SJCRH30 (cell line): ENCODE data around the gene BAZ1B. TPM values are rescaled to one million over a fixed set of nuclear protein-coding genes. Genes with fewer than 3 reads are reported as not detected.
"Not testable (repeated sequence)": the region's sequence is repeated elsewhere in the genome, so short reads cannot be mapped to it uniquely, and the experiment has no call there.

ENCODE experiments used
- DNase-seq, 2 experiments: peaks; one replicate each; pipeline ENCODE4 v3.0.0-alpha.2; 2015 to 2020
- H3K27ac ChIP-seq: fragments of 250-450 bp; sonication (Bioruptor Pico); 2 replicates; pipeline ENCODE4 v1.5.1; 2020; ENCODE audit warnings: mild to moderate bottlenecking, moderate library complexity
- H3K27me3 ChIP-seq: fragments of 250-450 bp; sonication (Bioruptor Pico); 2 replicates; pipeline ENCODE4 v1.5.1; 2020; ENCODE audit warnings: mild to moderate bottlenecking, moderate library complexity
- H3K36me3 ChIP-seq: fragments of 250-450 bp; sonication (Bioruptor Pico); 2 replicates; pipeline ENCODE4 v1.5.1; 2020; ENCODE audit warnings: mild to moderate bottlenecking, moderate library complexity
- H3K4me1 ChIP-seq: fragments of 250-450 bp; sonication (Bioruptor Pico); 2 replicates; pipeline ENCODE4 v1.5.1; 2020; ENCODE audit warnings: mild to moderate bottlenecking, moderate library complexity
- H3K4me3 ChIP-seq: fragments of 250-450 bp; sonication (Bioruptor Pico); 2 replicates; pipeline ENCODE4 v1.5.1; 2020; ENCODE audit warnings: mild to moderate bottlenecking, moderate library complexity
- H3K9me3 ChIP-seq: fragments of 250-450 bp; sonication (Bioruptor Pico); replicated peaks from 2 replicates; pipeline ENCODE4 v1.5.1; 2020; ENCODE audit warnings: mild to moderate bottlenecking, moderate library complexity
- total RNA-seq: library from RNA; depleted of rRNA; stranded (reverse); fragments of >200 nt; shearing (Covaris generic); gene quantifications from 2 replicates; pipeline ENCODE4 v1.2.3, GENCODE V29; 2014; rRNA removed

The BAZ1B gene, protein sequence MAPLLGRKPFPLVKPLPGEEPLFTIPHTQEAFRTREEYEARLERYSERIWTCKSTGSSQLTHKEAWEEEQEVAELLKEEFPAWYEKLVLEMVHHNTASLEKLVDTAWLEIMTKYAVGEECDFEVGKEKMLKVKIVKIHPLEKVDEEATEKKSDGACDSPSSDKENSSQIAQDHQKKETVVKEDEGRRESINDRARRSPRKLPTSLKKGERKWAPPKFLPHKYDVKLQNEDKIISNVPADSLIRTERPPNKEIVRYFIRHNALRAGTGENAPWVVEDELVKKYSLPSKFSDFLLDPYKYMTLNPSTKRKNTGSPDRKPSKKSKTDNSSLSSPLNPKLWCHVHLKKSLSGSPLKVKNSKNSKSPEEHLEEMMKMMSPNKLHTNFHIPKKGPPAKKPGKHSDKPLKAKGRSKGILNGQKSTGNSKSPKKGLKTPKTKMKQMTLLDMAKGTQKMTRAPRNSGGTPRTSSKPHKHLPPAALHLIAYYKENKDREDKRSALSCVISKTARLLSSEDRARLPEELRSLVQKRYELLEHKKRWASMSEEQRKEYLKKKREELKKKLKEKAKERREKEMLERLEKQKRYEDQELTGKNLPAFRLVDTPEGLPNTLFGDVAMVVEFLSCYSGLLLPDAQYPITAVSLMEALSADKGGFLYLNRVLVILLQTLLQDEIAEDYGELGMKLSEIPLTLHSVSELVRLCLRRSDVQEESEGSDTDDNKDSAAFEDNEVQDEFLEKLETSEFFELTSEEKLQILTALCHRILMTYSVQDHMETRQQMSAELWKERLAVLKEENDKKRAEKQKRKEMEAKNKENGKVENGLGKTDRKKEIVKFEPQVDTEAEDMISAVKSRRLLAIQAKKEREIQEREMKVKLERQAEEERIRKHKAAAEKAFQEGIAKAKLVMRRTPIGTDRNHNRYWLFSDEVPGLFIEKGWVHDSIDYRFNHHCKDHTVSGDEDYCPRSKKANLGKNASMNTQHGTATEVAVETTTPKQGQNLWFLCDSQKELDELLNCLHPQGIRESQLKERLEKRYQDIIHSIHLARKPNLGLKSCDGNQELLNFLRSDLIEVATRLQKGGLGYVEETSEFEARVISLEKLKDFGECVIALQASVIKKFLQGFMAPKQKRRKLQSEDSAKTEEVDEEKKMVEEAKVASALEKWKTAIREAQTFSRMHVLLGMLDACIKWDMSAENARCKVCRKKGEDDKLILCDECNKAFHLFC (N-terminal part only)
- total RNA-seq = 128 and 139 TPM in 2 replicates

DNA sequence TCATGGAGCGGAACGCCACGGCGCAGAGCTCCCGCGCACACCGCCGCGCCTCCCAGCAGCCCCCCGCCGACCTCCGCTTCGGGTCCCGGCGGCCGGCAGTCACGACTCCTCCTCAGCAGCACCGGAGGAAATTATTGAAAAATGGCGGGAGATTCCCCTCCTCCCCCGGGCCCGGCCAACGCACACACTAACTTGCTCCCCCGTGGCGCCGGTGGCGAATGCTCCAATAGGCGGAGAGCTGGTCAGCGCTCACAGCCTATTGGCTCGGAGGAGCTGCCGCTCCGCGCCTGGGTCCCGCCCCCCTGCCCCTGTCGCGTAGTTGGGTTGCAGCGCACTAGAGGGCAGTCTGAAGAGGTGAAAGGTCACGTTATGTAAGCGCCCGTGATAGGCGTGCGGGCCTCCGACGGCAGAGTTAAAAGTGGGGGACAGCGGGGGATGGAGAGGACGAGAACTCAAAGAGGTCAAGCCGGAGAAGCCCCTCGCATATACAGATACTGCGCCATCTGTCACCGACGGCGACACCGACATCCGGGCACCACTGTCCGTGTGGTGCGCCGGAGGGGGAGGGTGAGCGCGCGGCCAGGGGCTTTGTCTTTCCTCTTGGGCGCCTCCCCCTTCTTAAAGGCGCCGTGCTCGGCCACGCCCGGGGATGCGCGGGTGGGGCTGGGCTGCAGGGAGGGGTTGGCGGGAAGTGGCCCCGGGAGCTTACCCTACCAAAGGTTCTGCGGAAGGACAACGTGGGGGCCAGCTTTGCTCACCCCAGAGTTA lies at the start of gene BAZ1B:
Gene BAZ1B (minus strand): TSS at position 189 of the 768 bp plus-strand sequence. CDS start 360 bp downstream, outside the sequence.
- peaks cover 28% of the 10 kb centered on the region for H3K36me3 ChIP-seq
- no peaks in the 10 kb centered on the region for H3K9me3 ChIP-seq
- H3K4me1 ChIP-seq = peaks cover 9% of the 10 kb centered on the region
- H3K4me3 ChIP-seq = peak within 1 kb of the TSS; percentile 74
- no peaks in the 10 kb centered on the region for H3K27me3 ChIP-seq
- H3K27ac ChIP-seq = peak within 1 kb of the TSS; percentile 90
- peak; percentile 99 for DNase-seq

DNA sequence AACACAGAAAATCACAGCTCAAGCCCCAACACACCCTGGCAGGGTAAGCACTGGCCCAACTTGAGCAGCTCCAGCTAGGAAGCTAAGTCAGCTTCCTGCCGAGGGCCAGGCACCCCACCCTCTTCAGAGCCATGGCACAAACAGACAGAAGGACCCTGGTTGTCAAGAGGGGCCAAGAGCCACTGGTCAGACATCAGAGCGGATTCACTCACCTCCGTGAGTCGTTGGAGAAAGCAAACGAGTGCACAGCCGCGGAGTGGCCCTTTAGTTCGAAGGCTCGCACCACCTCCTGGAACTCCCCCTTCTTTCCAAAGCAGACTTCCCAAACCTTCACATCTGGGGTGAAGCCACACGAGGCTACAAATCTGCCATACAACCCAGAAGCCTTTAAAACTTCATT lies 48.9 kb upstream of the BAZ1B start:
- Histone ChIP-seq H3K36me3 (peaks cover 58% of the 10 kb centered on the region), H3K9me3 (no peaks in the 10 kb centered on the region), H3K4me3 (no peak overlapping the region), H3K27ac (no peak overlapping the region), H3K27me3 (no peaks in the 10 kb centered on the region), H3K4me1 (peaks cover 5% of the 10 kb centered on the region)
- DNase-seq = no peak

DNA sequence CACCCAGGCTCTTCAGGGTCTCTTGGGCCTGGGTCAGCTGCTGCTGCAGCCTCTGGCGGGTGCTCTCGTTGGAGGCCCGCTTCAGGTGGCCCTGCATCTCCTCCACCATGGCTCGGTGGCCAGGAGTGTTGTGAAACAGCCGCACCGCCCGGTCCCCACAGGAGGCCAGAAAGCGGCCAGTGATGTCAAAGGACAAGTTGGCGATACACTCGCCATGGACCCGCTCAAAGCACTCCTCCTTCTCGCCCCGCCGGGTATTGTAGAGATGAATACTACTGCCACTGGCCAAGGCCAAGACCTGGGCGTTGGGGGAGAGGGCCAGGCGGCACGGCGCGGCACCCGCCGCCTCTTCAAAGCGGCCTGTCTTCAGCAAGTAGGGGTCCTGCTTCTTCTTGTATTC lies 48.4 kb upstream of the BAZ1B start:
- Histone ChIP-seq H3K4me3 (no peak overlapping the region), H3K4me1 (peaks cover 5% of the 10 kb centered on the region), H3K27ac (no peak overlapping the region), H3K9me3 (no peaks in the 10 kb centered on the region), H3K27me3 (no peaks in the 10 kb centered on the region), H3K36me3 (peaks cover 54% of the 10 kb centered on the region)
- no peak for DNase-seq

DNA sequence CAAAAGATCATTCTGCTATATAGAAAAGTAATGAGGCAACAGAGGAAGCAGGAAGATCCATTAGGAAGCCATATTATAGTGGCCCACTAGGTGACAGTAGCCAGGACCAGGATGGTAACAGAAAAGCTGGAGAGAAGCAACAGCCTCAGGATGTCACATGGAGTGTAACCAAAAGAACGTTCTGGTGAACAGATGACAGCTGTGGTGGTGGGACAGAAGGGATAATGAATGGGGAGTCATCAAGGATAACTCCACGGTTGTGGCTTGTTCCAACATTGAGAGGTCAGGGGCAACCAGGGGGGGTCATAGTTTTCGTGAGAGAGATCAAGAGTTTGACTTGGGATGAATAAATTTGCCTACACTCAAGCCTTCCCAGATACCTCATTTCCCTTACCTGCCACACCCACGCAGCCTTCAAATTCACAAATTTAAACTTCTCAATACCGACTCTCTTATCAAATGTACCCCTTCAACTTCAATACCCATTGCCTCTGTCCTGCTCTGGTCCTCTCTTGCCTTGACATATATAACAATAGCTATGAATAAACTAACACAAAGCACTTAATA lies 47.0 kb upstream of the BAZ1B start:
- Histone ChIP-seq H3K4me3 (no peak overlapping the region), H3K4me1 (peaks cover 7% of the 10 kb centered on the region), H3K36me3 (peaks cover 50% of the 10 kb centered on the region), H3K27me3 (no peaks in the 10 kb centered on the region), H3K27ac (no peak overlapping the region), H3K9me3 (no peaks in the 10 kb centered on the region)
- DNase-seq = no peak

DNA sequence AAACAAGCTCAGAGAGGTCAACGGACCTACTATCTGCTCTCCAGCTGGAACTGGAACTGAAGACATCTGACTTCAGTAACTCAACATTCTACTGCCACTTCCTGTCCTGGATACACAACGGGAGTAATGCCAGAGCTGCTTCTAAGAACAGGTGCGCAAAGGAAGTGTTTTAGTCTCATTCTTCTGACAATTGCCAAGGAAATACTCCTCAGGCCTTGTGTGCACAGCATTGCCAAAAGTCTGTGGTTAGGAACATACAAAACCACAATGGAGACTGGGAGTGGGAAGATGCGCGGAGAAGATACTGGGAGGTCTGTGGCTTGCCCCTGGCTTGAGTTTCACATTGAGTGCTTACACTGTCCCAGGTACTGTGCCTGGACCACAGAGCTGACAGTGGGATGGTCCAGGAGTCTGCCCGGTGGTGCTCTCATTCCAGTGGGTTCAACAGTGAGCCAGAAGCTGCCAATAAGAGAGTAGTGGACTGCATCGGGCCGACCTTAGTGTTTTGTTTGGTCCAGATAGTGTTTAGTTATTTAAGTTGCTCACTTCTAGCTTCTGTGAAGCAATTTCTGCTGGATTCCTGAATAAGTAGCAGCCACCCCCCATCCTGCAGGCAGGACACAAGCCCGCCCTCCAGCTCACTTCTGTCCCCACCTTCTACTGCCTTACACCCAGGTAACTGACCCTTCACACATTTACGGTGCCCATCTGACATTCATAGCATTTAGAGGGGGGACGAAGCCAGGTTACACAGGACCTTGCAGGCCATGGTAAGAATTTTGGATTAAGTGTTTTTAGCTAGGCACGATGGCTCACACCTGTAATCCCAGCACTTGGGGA lies 46.0 kb upstream of the BAZ1B start:
- DNase-seq = peak; percentile 35 to 62
- Histone ChIP-seq H3K4me1 (peaks cover 12% of the 10 kb centered on the region), H3K27ac (no peak overlapping the region), H3K36me3 (peaks cover 40% of the 10 kb centered on the region), H3K4me3 (no peak overlapping the region), H3K27me3 (no peaks in the 10 kb centered on the region), H3K9me3 (no peaks in the 10 kb centered on the region)

DNA sequence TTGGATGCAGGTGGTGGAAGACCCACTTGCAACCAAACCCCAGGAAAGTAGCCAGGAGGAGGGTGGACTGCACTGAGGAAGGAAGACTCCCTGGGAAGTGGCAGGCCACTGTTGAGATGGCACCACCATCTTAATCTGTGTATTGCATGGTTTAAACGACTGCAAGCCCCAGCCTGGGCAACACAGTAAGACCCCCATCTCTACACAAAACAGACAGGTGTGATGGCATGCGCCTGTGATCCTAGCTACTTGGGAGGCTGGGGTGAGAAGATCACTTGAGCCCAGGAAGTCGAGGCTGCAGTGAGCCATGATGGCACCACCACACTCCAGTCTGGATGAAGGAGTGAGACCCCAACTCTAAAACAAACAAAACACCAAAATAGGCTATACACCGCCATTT lies 45.0 kb upstream of the BAZ1B start:
- peaks cover 12% of the 10 kb centered on the region for H3K4me1 ChIP-seq
- H3K36me3 ChIP-seq = peaks cover 31% of the 10 kb centered on the region
- no peak for DNase-seq
- H3K4me3 ChIP-seq = no peak overlapping the region
- no peaks in the 10 kb centered on the region for H3K9me3 ChIP-seq
- H3K27ac ChIP-seq = no peak overlapping the region
- no peaks in the 10 kb centered on the region for H3K27me3 ChIP-seq

DNA sequence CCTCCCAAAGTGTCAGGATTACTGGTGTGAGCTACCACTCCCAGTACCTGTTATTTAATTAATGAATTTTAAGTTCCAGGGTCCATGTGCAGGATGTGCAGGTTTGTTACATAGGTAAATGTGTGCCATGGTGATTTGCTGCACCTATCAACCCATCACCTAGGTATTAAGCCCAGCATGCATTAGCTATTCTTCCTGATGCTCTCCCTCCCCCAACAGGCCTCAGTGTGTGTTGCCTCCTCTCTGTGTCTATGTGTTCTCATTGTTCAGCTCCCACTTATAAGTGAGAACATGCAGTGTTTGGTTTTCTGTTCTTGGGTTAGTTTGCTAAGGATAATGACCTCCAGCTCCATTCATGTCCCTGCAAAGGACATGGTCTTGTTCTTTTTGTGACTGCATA lies 44.3 kb upstream of the BAZ1B start:
- not testable (repeated sequence) for H3K9me3 ChIP-seq, H3K27me3 ChIP-seq, H3K27ac ChIP-seq, DNase-seq, H3K4me3 ChIP-seq
- Histone ChIP-seq H3K4me1 (peaks cover 12% of the 10 kb centered on the region), H3K36me3 (peaks cover 26% of the 10 kb centered on the region)

DNA sequence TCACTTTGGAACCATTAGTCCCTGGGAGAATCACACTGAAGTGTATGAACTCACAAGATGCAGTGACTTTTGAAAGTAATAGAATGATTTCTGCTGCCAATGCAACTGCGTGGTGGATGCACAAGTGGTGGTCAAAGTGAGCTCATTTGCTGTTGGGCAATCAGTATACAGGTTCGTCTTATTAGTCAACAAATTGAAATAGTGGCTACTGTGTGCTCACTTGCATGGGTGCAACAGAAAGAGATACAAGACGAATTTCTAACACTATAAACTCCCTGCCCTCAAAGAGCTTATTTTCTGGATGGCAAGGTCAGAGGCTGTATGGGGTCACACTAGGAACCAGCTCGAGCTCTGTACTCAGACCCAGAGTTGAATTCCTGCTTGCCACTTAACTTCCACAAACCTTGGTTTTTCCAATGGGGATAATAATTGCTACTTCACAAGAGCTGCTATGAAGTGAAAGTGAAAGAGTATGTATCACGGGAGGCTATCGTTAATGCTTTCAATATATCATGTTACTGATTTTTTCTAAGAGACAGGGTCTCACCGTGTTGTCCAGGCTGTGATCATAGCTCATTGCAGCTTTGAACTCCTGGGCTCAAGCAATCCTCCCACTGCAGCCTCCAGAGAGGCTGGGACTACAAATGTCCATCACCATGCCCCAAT lies 43.7 kb upstream of the BAZ1B start:
- H3K27ac ChIP-seq = no peak overlapping the region
- no peak overlapping the region for H3K4me3 ChIP-seq
- no peak for DNase-seq
- peaks cover 20% of the 10 kb centered on the region for H3K36me3 ChIP-seq
- no peaks in the 10 kb centered on the region for H3K27me3 ChIP-seq
- H3K4me1 ChIP-seq = peaks cover 12% of the 10 kb centered on the region
- H3K9me3 ChIP-seq = no peaks in the 10 kb centered on the region

DNA sequence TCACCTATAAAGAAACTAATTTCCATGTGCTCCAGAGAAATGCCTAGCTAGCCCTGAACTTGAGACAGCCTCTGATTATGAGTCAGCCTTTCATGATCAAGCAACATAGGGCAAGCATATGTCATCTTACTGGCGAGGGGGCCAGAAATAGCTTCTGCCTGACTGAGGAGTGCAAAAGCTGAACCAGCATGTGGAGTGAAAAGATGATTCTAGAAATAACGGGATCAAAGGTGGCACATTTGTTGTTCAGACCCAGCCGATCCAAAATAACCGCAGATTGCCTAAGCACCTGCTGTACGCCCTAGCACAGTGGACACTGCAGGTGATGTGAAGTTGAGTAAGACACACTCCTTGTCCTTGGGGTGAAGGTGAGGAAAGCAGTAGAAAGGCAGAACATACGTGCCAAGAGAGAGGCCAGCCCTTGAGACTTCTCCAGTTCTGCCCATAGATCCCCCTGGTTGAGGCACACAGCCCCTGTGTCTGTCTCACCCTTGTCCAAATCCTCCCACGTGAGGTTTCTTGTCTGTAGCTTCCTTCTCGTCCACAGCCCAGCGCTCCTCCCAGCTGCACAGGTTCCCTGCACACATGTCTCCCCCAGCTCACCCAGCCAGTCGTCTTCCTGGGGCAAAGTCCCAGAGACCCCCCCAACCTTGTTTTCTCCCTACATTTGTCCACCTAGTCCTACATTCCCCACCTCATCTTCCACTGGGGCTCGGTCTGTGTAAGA lies 38.2 kb upstream of the BAZ1B start:
- Histone ChIP-seq H3K9me3 (no peaks in the 10 kb centered on the region), H3K27ac (no peak overlapping the region), H3K27me3 (no peaks in the 10 kb centered on the region), H3K4me3 (no peak overlapping the region), H3K4me1 (peaks cover 11% of the 10 kb centered on the region; the same call in 1 of the 2 replicates), H3K36me3 (no peaks in the 10 kb centered on the region)
- peak; percentile 26 to 43 for DNase-seq

DNA sequence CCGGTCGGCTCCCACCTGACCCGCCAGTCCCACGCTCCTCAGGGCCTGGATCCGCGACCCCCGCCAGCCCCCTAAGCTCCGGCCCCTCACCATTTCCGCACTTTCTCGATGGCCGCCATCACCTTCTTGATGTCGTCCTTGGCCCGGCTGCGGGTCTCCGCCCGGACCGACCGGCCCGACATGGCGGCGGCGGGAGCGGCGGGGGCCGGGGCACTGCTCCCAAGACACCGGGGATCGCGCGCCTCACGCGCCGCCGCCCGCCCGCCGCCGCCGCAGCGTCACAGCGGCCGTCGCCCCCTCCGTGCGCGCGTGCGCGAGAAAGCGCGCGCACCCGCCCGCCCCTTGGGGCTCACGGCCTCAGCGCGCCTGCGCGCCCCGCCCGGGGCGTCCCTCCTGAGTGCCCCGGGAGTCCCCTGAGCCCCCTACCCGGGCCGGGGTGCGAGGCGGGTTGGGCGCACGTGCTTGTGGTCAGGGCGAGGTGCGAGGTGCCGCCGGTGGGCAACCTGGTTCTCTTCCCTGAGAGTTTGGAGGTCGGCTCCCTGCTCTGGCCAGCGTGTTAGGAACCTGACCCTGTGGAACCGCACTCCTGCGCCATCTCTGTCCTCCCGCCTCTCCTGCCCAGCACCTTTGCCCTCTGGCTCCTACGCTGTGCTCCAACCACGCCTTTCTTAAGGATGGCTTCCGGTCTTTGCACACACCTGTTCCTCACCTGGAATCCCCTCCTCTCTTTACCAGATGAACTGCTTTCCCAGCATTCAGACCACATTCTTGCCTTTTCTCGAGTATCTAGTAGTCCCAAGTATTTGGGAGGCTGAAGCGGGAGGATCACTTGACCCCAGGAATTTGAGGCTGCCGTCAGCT lies 35.5 kb upstream of the BAZ1B start, which contains the start of gene BCL7B:
Gene BCL7B (minus strand): TSS at position 294 of the 861 bp plus-strand sequence. CDS start 112 bp downstream, at position 182.
- H3K9me3 ChIP-seq = no peaks in the 10 kb centered on the region
- H3K4me3 ChIP-seq = peak within 1 kb of the TSS; percentile 85
- peak; percentile 74 to 82 for DNase-seq
- H3K27me3 ChIP-seq = no peaks in the 10 kb centered on the region
- peak within 1 kb of the TSS; percentile 85 for H3K27ac ChIP-seq
- H3K36me3 ChIP-seq = no peaks in the 10 kb centered on the region
- H3K4me1 ChIP-seq = 0 out of 2 replicates have a peak, but pooled peaks cover 3% of the 10 kb centered on the region

DNA sequence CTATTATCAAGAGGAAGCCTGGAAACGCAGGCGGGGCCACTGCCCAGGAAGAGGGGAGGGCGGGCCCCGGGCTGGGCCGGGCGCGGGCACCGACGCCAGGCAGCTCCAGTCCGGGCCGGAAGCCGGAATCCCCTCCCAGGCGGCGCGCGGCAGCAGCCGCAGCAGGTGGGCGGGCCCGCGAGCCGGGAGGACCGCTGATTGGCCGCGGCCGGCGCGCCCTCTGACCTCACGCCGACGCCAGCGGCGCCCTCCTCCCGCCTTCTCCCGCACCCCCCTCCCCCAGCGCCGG lies 35.0 kb upstream of the BAZ1B start:
- Histone ChIP-seq H3K4me3 (peak overlapping the region; percentile 85), H3K36me3 (peaks cover 2% of the 10 kb centered on the region), H3K4me1 (0 out of 2 replicates have a peak, but pooled peaks cover 3% of the 10 kb centered on the region), H3K27me3 (no peaks in the 10 kb centered on the region), H3K9me3 (no peaks in the 10 kb centered on the region), H3K27ac (peak overlapping the region; percentile 85)
- peak; percentile 92 to 94 for DNase-seq
